Measurements from ENCODE around the gene RPL32.
"Not testable (repeated sequence)": the region's sequence is repeated elsewhere in the genome, so short reads cannot be mapped to it uniquely, and the experiment has no call there.

Gene RPL32

DNA sequence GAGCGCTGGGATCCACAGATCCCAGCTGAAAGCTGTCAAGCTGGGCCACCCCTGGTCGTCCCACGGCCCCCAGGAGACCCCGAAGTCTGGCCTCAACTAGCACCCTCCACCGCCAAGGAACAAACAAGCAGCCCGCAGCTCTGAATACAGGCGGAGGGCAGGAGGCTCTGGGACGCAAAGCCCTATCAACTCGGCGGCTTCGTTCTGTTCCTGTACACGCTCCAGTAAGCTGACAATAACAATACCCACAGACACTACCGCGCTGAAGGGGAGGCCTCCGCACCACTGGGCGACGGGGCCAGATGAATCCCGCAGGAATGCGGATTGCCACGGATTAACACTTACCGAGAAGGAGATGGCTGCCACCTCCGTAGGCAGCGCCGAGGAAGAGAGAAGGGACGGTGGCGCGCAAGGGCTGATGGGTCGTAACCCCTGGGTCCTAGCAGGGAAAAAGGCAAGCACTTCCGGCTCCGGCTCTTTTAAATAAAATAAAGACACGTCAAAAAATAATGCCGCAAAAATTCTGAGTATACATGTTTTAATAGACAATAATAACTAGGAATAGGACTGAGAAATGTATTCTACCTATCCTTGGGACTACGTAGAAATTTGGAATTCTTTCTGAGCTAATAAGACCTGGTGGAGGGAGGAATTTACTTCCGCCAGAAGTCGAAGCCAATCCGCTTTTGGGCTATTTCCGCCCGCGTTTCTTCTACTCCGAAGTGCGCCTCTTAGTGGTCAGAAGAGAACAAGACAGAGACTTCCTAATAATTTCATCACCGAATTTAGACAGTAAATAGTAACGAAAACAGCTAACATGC lies at the start of gene RPL32:
TSS of gene RPL32 (minus strand) at position 417 of the 821 bp plus-strand sequence. CDS start 1,328 bp downstream, outside the sequence.
- DNase-seq, result peak; percentile 89

DNA sequence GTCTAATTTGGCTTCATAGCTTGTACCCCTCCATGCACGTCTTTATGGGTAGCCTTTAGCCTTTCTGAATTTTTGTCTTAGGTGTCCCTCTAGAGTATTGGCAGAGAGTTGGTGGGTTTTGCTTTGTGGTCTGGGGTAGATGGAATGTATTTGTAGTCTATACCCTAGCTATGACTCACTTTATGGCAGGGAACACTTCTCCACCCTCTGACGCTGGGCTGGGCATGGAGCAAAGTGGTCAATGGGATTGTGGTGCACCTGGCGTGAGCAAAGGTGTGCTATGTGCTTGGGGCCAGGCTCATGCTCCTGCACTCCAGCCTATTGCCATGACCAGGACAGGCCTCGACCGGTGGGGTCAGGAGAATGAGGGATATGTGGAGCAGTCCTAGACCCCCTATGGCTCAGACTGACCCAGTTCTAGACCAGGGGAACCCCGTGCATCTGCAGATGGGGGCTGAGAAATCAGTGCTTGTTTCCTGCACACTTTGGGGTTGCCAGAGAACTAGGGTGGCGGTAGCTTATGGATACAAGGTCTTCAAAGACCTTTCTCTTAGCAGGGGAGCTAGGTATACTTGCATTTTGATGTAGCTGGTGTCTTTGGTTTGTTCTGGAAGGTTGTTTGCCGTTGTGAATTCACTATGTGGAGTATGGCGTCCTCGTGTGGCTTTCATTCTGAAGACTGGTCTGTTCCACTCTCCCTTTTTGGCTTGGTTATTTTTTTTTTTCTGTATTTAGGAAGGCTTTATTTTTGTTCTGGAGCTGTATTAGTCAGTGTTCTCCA lies 49.4 kb upstream of the RPL32 start:
- DNase-seq, result no peak

DNA sequence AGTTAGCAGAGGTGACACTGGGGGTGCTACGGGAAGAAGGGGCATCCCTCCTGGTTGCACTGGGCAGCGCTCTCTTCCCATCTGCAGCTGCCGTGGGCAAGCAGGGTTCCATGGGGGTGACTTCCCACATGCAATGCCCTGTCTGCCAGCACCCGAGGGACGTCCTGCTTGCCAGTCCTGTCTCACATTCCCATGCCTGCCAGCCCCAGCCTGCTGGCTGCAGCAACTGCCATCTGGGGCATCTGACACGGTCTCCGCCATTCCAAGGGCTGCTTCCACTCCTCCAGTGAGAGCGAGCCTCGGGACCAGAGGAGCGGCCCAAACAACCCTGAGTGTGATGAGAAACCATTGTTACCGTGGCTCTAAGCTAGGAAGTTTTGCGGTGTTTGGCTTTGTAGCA lies 45.4 kb upstream of the RPL32 start:
- no peak for DNase-seq

DNA sequence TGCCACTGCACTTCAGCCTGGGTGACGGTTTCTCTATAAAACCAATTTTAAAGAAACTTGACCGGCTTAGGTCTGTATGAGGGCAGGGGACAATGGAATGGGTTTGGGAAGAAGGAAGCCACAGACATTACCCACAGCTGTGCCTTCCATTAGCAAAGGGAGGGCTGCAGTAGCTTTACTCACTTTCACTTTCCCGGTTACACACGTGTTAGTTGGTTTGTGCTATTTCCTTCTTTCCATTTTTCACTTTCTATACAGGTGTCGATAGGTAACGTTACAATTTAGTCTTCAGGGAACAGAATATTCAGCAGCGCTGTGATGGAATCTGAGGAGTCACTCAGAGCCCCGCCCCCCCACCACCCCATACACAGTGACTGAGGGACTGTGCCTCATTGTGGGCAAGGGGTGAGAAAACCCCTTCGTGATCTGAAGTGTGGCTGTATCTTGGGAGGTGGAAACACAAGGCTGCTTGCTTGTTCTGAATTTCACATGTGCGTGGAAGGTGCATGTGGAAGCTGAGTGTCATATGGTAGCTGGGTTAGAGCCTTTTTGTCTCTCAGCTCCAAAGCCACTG lies 44.8 kb upstream of the RPL32 start:
- DNase-seq, result no peak

DNA sequence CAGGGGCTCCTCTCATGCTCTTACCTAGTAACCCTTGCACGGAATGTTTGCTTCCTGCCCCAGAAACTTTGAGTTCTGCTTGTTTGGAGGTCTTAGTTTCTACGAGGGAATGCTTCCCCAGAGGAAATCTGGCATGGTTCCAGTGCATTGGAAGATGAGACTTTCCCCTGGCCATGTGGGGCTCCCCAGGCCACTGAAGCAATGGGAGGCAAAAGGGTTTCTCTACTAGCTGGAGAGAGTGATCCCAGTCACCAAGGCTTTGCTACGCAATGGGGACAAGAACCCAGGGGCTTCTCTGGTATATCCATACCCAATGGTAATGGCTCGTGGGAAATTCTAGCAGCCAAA lies 44.2 kb upstream of the RPL32 start:
- no peak for DNase-seq

DNA sequence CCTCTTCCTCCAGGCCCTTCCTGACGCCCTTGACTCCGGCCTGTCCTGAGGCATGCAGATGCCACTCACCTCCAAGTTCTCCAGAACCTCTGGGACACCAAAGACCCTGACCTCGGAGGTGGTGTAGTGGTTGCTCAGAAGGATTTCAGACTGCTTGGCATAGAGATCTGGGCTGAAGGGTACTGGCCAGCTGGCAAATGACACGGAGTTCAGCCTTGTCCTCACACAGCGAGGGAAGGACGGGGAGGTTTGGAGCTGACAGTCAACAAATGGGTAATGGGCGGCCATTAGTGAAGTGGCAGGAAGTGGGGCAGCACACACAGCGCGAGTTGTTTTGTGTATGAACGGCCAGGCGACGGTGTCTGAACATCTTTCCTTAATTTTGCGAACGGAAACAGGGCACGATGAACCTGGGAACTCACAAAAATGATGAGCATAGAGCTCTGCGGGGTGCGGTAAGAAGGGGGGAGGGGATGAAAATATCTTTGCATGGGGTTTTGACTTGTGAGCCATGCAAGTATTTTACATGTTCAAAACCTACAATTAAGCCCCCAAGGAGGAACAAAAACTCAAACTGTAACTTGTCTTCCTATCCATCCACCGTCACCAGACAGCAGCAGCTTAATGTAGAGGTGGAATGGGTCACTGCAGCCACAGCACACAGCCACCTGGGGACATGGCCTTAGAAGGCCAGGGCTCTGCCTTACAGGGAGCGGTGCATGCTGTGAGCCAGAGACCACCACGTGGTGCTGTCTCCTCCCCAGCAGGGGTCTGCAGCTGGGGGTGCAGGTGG lies 43.6 kb upstream of the RPL32 start:
- no peak for DNase-seq

DNA sequence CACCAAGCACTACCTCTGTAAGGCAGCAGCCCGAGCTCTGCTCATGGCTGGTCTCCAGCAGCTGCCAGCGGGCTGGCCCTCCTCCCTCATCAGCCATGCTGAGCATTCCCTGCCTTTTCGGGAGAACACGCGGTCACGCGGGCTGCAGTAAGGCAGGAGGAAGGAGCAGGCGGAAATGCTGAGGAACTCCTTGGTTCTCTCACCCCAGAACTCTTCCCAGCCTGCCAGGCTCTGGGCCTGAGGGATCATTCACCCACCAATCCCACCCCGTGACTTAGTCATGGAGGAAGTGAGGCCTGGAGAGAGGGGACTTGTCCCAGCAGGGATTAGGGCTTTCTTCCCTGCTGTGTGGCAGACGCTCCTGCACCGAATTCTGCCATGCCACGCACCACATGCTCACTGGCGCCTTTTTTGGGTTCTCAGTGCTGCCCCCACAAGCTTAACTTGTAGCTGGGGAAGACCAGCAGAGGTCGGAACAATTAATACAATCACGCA lies 42.9 kb upstream of the RPL32 start:
- DNase-seq, result peak; percentile 63

DNA sequence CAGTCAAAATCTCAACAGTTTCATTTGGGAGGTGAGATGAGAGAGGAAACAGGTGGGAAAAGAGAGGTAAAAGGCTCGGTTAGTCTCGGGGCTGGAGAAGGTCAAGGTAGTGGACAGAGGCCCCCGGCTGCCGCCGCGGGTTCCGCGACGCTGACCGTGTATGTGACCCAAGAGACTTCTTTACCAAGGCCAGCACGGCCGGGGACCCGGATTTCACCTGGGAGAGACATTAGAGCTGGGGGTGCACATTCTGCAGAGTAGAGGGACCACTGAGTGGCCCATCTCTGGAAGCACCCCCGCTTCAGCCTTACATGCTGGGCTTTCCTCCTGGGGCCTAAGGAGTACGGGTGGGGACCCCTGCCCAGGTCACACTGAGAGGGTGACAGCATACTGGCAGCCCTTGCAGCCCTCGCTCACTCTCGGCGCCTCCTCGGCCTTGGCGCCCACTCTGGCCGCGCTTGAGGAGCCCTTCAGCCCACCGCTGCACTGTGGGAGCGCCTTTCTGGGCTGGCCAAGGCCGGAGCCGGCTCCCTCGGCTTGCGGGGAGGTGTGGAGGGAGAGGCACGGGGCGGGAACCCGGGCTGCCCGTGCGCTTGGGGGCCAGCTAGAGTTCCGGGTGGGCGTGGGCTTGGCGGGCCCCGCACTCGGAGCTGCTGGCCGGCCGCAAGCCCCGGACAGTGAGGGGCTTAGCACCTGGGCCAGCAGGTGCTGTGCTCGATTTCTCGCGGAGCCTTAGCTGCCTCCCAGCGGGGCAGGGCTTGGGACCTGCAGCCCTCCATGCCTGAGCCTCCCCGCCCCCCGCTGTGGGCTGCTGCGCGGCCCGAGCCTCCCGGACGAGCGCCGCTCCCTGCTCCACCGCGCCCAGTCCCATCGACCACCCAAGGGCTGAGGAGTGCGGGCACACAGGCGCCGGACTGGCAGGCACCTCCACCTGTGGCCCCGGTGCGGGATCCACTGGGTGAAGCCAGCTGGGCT lies 41.3 kb upstream of the RPL32 start:
- no peak for DNase-seq

DNA sequence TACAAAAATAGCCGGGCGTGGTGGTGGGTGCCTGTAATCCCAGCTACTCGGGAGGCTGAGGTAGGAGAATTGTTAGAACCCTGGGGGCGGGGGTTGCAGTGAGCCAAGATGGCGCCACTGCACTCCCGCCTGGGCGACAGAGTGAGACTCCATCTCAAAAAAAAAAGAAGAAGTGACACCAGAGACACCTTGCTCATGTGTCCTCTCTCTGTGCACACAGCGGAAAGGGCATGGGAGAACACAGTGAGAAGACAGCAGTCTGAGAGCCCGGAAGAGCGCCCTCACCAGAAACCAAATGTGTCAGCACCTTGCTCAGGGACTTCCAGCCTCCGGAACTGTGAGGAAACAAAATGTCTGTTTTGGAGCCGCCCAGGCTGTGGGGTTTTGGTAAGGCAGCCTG lies 40.5 kb upstream of the RPL32 start:
- not testable (repeated sequence) for DNase-seq

DNA sequence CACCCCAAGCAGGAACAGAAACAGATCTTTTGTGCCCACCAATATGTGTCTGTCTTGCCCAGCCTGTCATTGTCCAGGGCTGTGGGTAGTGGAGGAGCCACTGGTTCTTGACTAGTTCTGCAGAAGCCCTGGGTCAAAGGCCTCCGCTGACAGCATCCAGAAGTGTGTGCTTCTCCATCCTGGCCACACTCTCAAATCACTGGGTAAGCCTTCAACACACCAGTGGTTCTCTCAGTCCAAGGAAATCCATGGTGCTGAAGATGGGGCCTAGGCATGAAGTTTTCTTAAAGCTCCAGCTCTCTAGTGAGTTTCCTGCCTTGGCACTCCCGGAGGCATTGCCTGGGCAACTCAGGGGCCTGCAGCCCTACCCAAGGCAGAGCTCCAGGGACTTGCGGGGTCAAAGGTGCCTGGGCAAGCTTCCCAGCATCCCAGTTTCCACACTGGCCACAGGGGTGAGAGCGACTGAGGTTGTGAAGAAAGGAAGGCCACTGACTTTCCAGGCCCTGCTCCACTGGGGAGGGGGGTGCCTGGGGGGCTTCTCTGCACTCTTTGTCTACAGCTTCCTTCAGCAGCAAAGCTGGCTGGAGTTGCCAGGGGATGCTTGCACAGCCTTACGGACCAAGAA lies 37.9 kb upstream of the RPL32 start:
- no peak for DNase-seq

DNA sequence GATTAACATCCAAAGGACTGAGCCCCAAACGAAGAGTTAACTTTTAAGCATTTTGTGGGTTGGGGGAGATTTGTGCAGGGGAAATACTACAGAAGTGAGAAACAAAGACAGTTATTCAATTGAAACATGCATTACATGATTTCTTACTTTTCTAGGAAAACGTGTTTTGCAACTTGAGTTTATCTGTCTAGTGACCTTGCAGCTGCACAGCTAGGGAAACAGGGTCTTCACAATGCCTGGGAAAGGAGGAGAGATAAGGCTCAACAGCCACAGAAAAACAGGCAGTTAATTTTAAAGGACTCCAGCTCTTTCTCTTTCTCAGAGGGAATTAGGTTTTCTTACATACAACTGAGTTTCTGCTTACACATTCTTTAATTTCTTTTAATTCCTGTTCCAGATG lies 37.4 kb upstream of the RPL32 start:
- not testable (repeated sequence) for DNase-seq

DNA sequence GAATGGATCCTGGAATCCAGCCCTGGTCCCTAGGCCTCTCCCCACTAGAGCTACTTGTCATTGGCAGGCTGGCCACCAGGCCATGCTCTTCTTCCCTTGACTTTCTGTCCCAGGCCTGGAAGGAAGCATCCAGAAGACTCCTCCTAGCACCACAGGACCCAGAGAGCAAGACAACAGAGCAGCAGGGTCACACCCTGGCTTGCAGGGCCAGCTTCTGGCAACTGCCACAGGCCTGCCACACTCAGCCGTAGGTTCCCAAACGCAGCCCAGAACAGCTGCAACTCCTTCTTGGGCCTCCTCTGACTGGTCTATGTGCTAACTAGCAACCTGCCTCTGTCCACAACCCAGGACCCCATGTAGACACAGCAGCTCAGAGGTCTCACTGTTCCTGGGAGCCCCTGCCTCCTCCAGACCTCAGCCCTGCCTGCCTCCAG lies 36.8 kb upstream of the RPL32 start:
- no peak for DNase-seq

DNA sequence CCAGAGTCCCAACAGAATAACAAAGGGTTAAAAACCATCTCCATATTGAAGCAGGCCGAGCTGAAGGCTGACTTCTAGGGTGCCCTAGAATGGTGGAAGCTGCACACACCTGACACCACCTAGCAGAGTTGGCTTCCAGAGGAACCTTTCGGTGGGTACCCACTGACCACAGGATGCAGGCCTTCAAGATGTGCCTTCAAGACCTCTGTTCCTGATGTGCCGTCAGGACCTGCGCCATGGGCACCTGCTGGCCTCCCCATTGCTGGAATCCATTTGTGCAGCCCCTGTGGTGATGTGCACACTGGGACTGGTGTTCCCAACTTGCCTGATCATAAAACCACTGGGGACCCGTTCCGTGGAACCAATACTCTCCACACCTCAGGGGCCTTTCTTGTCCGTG lies 35.7 kb upstream of the RPL32 start:
- no peak for DNase-seq

DNA sequence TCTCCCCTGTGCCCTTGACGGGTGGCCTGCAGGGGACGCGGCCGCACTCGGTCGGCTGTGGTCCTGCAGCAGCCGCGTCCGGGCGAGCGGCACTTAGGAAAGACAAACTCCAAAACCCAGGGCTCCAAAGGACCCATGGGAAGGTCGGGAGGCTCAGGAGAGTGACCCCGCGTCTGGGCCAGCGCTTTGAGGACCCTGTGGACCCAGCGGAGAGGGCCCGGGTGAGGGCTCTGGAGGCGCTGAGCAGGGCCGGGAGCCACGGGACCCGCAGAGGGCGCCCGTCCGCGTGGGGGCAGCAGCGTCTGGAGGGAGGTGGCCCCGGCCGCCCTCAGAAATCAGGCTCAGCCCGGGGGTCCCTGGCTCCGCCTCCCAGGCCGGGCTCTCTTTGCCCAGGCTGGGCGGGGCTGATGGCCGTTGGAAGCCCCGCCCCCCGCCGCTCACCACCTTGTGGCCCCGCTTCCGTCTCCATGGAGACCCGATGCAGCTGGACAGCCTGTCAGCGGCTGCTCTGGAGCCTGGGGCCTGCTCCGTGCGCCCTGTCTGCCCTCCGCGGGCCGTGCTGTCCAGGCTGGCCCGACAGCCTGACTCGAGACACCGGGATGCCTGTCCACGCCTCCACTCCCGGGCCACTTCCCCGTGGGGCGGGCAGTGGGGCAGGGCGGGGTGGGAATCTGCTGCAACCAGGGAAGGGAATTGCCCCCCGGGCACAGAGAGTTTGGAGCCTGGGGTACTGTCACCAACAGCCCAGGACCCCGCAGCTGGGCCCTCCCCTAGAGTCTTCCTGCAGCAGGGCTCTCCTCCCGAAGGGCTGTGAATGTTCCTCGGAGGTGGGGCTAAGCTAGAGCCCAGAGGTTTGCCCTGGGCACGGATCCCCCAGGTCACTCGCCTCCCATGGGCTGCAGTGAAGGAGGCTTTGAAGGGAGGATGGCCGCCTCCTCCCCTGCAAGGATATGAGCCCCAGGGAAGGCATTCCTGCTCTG lies 34.8 kb upstream of the RPL32 start:
- peak; percentile 67 for DNase-seq

DNA sequence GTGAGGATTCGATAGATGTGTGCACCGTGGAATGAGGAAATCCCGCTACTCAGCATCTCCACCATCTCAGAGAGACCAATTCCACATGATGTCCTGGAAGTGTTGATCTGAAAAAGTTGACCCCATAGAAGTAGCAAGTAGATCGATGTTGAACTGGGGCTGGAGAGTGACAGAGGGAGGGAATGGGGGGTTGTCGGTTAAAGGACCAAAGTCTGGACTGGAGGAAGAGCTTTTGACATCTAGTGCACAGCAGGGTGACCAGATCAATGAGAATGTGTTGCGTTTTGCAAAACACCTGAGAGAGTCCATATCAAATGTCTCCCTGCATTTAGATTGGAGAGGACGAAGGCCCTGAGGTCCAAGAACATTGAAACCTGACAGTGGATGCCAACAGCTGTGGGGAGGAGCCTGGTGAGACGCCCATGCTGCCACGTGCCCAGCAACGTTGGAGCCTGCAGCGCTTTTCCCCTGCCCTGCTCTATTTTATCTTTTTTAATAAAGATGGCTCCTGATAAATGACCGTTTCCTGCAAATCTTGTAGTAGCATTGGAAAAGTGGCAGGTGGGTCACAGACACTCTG lies 30.1 kb upstream of the RPL32 start:
- DNase-seq, result no peak

DNA sequence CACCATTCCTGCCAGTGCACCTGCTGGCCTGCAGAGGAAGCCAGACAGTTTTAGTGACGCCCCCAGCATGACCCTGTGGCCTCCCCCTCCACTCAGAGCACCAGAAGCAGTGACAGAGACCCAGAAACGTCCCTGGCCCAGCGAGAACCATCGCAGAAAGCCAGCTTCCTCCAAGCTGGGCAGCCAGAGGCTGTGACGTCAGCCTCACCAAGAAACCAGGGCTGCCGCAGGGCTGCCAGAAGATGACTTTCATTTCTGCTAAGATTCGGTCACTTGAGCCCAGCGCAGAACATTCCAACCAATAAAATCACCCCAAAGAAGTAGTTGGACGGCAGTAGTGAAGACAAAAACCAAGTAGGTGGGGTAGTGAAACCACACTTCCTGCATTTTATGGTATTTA lies 29.6 kb upstream of the RPL32 start:
- DNase-seq, result no peak

DNA sequence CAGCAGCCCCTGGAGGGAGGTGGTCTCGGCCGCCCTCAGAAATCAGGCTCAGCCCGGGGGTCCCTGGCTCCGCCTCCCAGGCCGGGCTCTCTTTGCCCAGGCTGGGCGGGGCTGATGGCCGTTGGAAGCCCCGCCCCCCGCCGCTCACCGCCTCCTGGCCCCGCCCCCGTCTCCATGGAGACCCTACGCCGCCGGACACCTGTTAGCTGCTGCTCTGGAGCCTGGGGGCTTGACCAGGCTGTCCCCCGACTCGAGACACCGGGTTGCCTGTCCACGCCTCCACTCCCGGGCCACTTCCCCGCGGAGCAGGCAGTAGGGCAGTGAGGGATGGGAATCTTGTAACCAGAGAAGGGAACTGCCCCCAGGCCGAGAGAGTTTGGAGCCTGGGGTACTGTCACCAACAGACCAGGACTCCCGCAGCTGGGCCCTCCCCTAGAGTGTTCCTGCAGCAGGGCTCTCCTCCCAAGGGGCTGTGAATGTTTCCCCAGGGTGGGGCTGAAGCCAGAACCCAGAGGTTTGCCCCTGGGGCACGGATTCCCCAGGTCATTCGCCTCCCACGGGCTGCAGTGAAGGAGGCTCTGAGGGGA lies 27.8 kb upstream of the RPL32 start:
- DNase-seq, result peak; percentile 67

DNA sequence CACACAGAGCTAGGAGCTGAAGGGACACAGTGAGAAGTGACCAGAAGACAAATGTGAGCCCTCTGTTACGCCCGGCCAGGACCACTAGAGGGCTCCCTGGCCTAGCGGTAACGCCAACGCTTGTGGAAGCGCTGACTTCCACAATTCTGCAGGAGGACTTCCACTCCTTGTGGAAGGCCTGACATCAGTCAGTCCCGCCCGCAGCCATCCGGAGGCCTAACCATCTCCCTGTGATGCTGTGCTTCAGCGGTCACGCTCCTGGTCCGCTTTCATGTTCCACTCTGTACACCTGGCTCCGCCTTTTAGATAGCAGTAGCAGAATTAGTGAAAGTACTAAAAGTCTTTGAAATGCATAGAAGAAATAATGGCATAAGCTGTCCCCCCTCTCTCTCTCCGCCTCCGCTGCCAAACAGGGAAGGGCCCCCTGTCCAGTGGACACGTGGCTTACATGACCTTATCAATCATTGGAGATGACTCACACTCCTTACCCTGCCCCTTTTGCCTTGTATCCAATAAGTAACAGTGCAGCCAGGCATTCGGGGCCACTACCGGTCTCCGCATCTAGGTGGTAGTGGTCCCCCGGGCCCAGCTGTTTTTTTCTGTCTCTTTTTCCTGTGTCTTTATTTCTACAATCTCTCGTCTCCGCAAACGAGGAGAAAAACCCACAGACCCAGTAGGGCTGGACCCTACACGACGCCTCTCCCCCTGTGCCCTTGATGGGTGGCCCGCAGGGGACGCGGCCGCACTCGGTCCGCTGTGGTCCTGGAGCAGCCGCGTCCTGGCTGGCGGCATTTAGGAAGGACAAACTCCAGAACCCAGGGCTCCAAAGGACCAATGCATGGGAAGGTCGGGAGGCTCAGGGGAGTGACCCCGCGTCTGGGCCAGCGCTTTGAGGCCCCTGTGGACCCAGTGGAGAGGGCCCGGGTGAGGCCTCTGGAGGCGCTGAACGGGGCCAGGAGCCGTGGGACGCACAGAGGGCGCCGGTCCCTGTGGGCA lies 27.0 kb upstream of the RPL32 start:
- DNase-seq, result peak; percentile 90
